Measurements from ENCODE around the gene NCOA7. TPM values are rescaled to one million over a fixed set of nuclear protein-coding genes. Genes with fewer than 3 reads are reported as not detected.
"Not testable (repeated sequence)": the region's sequence is repeated elsewhere in the genome, so short reads cannot be mapped to it uniquely, and the experiment has no call there.

The NCOA7 gene
- total RNA-seq, 1 donor from 2014 or later = 26.2 TPM

DNA sequence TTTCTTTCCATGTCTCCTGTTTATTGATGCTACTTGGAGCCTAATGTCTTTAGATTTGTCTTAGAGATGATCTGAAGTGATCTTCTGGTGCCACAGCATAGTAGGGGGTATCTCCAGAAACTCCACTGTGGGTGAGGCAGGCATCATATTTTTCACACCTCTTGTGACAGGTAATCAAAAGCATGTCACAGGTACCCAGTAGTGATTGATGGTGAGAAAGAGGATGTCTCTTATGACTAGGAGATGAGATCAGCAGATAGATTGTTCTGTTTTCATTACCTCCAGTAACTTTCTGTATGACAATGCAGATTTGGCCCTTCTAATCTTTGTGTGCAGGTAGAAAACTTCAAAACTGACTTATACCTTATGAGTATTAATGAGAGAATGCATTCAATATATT lies 13.5 kb downstream of the NCOA7 start:
- peaks cover 6% of the 10 kb centered on the region for H3K4me1 Mint-ChIP-seq (ENCODE audit: unreplicated experiment)
- TF ChIP-seq CTCF (IDR thresholded peaks at IDR 0.05; ENCODE audit: unreplicated experiment) = no peak
- no peaks in the 10 kb centered on the region for H3K9me3 Mint-ChIP-seq (ENCODE audit: unreplicated experiment)
- no peak for DNase-seq (ENCODE audit: low spot score)
- H3K27ac Mint-ChIP-seq (ENCODE audit: unreplicated experiment) = no peak overlapping the region
- no peaks in the 10 kb centered on the region for H3K36me3 Mint-ChIP-seq (ENCODE audit: low read depth, unreplicated experiment)
- no peaks in the 10 kb centered on the region for H3K27me3 Mint-ChIP-seq (ENCODE audit: unreplicated experiment)
- no peak overlapping the region for H3K4me3 Mint-ChIP-seq (ENCODE audit: unreplicated experiment)

DNA sequence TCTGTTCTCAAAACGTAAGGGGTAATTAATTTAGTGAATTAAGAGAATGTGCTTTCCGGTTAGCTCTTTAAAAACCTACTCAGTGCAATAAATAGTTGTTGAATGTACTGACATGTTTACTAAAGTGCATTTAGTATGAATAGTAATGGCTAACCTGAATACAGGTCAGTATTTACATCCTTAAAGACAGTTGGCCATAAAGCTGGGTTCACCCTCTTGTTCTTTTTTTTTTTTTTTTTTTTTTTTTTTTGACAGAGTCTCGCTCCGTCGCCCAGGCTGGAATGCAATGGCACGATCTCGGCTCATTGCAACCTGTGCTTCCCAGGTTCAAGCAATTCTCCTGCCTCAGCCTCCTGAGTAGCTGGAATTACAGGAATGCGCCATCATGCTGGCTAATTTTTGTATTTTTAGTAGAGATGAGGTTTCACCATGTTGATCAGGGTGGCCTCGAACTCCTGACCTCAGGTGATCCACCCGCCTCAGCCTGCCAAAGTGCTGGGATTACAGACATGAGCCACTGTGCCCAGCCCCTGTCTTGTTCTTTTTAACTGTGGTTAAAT lies 14.2 kb downstream of the NCOA7 start:
- not testable (repeated sequence) for DNase-seq (ENCODE audit: low spot score); H3K9me3 Mint-ChIP-seq (ENCODE audit: unreplicated experiment); H3K36me3 Mint-ChIP-seq (ENCODE audit: low read depth, unreplicated experiment); H3K4me1 Mint-ChIP-seq (ENCODE audit: unreplicated experiment); H3K27me3 Mint-ChIP-seq (ENCODE audit: unreplicated experiment); H3K4me3 Mint-ChIP-seq (ENCODE audit: unreplicated experiment); H3K27ac Mint-ChIP-seq (ENCODE audit: unreplicated experiment)

GRCh38 chr6:125806813-125807212 lies 16.1 kb downstream of the NCOA7 start:
- peaks cover 6% of the 10 kb centered on the region for H3K4me1 Mint-ChIP-seq (ENCODE audit: unreplicated experiment)
- TF ChIP-seq CTCF (IDR thresholded peaks at IDR 0.05; ENCODE audit: unreplicated experiment) = no peak
- H3K9me3 Mint-ChIP-seq (ENCODE audit: unreplicated experiment) = no peaks in the 10 kb centered on the region
- H3K4me3 Mint-ChIP-seq (ENCODE audit: unreplicated experiment) = no peak overlapping the region
- no peak overlapping the region for H3K27ac Mint-ChIP-seq (ENCODE audit: unreplicated experiment)
- no peaks in the 10 kb centered on the region for H3K27me3 Mint-ChIP-seq (ENCODE audit: unreplicated experiment)
- DNase-seq (ENCODE audit: low spot score) = no peak
- no peaks in the 10 kb centered on the region for H3K36me3 Mint-ChIP-seq (ENCODE audit: low read depth, unreplicated experiment)

DNA sequence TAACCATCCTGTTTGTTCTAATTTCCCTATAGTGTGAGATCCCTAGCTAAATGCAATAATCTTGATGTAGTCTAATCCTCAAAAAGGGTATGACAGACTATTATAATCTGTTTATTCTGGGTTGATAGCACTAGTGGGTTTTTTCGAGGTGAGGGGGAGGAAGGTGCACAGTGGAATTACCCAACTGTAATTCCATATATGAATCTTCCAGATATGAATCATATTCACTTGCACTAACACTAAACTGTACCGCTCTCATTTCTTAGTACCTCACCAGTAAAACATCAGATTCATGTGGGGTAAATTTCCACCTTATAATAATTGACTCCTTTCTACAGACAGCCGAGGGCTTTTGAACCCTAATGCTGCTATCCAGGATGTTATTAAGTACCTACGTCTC lies 16.5 kb downstream of the NCOA7 start:
- Mint-ChIP-seq H3K9me3 (ENCODE audit: unreplicated experiment) (no peaks in the 10 kb centered on the region), H3K4me1 (ENCODE audit: unreplicated experiment) (peaks cover 6% of the 10 kb centered on the region), H3K4me3 (ENCODE audit: unreplicated experiment) (no peak overlapping the region), H3K27ac (ENCODE audit: unreplicated experiment) (no peak overlapping the region), H3K36me3 (ENCODE audit: low read depth, unreplicated experiment) (no peaks in the 10 kb centered on the region), H3K27me3 (ENCODE audit: unreplicated experiment) (no peaks in the 10 kb centered on the region)
- no peak for TF ChIP-seq CTCF (IDR thresholded peaks at IDR 0.05; ENCODE audit: unreplicated experiment)
- no peak for DNase-seq (ENCODE audit: low spot score)

DNA sequence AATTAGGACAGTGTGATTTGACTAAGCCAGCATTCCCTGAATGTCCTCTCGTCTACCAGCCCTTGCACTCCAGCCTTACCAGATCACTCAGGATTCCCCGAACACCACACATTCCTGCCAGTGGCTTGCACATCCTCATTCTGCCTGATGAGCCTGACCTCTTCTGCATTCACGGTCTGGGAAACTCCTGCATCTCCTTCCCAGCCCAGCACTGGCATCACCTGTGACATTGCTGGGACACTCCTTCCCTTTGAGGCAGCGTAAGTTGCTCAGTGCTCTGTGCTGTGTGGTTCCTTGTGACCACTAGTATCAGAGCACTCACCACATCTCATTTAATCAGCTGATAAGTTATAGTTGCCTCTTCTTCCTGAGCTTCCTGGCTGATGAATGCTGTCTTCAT lies 17.3 kb downstream of the NCOA7 start:
- no peak overlapping the region for H3K27ac Mint-ChIP-seq (ENCODE audit: unreplicated experiment)
- H3K36me3 Mint-ChIP-seq (ENCODE audit: low read depth, unreplicated experiment) = no peaks in the 10 kb centered on the region
- DNase-seq (ENCODE audit: low spot score) = no peak
- H3K4me1 Mint-ChIP-seq (ENCODE audit: unreplicated experiment) = peaks cover 7% of the 10 kb centered on the region
- no peak overlapping the region for H3K4me3 Mint-ChIP-seq (ENCODE audit: unreplicated experiment)
- no peak for TF ChIP-seq CTCF (IDR thresholded peaks at IDR 0.05; ENCODE audit: unreplicated experiment)
- no peaks in the 10 kb centered on the region for H3K9me3 Mint-ChIP-seq (ENCODE audit: unreplicated experiment)
- H3K27me3 Mint-ChIP-seq (ENCODE audit: unreplicated experiment) = no peaks in the 10 kb centered on the region

Data from endothelial cell (in vitro differentiated cells).